Neutrophil (primary cell): ENCODE results near the gene ANTXR2.
"Not testable (repeated sequence)": the region's sequence is repeated elsewhere in the genome, so short reads cannot be mapped to it uniquely, and the experiment has no call there.

Experiments
- H3K27ac ChIP-seq: fragments of 200-600 bp; sonication (generic); 2 replicates; pipeline ENCODE4 v1.5.1; 2016; ENCODE audit warnings: mild to moderate bottlenecking, moderate library complexity
- H3K27me3 ChIP-seq: fragments of 200-600 bp; sonication (generic); 2 replicates; pipeline ENCODE4 v1.6.0; 2016; ENCODE audit warnings: mild to moderate bottlenecking
- H3K36me3 ChIP-seq: fragments of 200-600 bp; sonication (generic); 2 replicates; pipeline ENCODE4 v1.5.1; 2017
- H3K4me1 ChIP-seq, 2 experiments: fragments of 200-600 bp in 1 of 2; sonication (generic) in 1 of 2; 1 replicate in 1 of 2; 2 replicates in 1 of 2; pipeline versions ENCODE4 v1.5.1 to v1.6.1; 2013 to 2016; ENCODE audit warnings: low read depth in 1 of 2, low read length in 1 of 2, mild to moderate bottlenecking in 1 of 2, moderate library complexity in 1 of 2; ENCODE audit not compliant: control insufficient read depth in 1 of 2, insufficient read depth in 1 of 2
- H3K4me3 ChIP-seq, 2 experiments: fragments of 200-600 bp in 1 of 2; sonication (generic) in 1 of 2; 1 replicate in 1 of 2; 2 replicates in 1 of 2; pipeline ENCODE4 v1.5.1; 2013 to 2016; ENCODE audit warnings: low read depth in 1 of 2, low read length in 1 of 2, mild to moderate bottlenecking in 1 of 2, moderate library complexity in 1 of 2
- H3K9me3 ChIP-seq: fragments of 200-600 bp; sonication (generic); 2 replicates; pipeline ENCODE4 v1.5.1; 2016
- CTCF ChIP-seq: fragments of 200-600 bp; sonication (generic); IDR thresholded peaks from 2 replicates; pipeline ENCODE4 v1.5.1; 2016; ENCODE audit warnings: antibody characterized with exemption

ANTXR2 gene

GRCh38 chr4:80008351-80008750 lies 64.7 kb downstream of the ANTXR2 start:
- Histone ChIP-seq H3K36me3 (peaks cover 54% of the 10 kb centered on the region), H3K4me3 (no peak overlapping the region), H3K27me3 (no peaks in the 10 kb centered on the region), H3K27ac (peak overlapping the region; percentile 16), H3K9me3 (no peaks in the 10 kb centered on the region), H3K4me1 (peaks cover 26 to 35% of the 10 kb centered on the region in 2 experiments)
- TF ChIP-seq CTCF, result no peak

- Histone ChIP-seq H3K27me3 (no peaks in the 10 kb centered on the region), H3K36me3 (peaks cover 48% of the 10 kb centered on the region), H3K9me3 (no peaks in the 10 kb centered on the region), H3K4me3 (no peak overlapping the region), H3K4me1 (peaks cover 26 to 30% of the 10 kb centered on the region in 2 experiments), H3K27ac (peak overlapping the region; percentile 66)
- TF ChIP-seq CTCF, result no peak
These were observed 65.3 kb downstream of the ANTXR2 start for GRCh38 chr4:80007745-80008149.

GRCh38 chr4:80006935-80007744 lies 65.9 kb downstream of the ANTXR2 start:
- peak overlapping the region; percentile 66 for H3K27ac ChIP-seq

GRCh38 chr4:80005863-80006262 lies 67.2 kb downstream of the ANTXR2 start:
- no peaks in the 10 kb centered on the region for H3K27me3 ChIP-seq
- H3K36me3 ChIP-seq, result peaks cover 43% of the 10 kb centered on the region
- H3K9me3 ChIP-seq, result no peaks in the 10 kb centered on the region
- H3K4me3 ChIP-seq, result no peak overlapping the region
- peaks cover 26% of the 10 kb centered on the region in 2 experiments for H3K4me1 ChIP-seq
- TF ChIP-seq CTCF, result no peak
- peak overlapping the region; percentile 66 for H3K27ac ChIP-seq

More at GRCh38 chr4:80006935-80007744, 65.9 kb downstream of the ANTXR2 start:
- Histone ChIP-seq H3K9me3 (no peaks in the 10 kb centered on the region), H3K4me3 (no peak overlapping the region), H3K36me3 (peaks cover 44% of the 10 kb centered on the region), H3K27me3 (no peaks in the 10 kb centered on the region), H3K4me1 (peaks cover 26% of the 10 kb centered on the region in 2 experiments)
- no peak for TF ChIP-seq CTCF

- no peak for TF ChIP-seq CTCF
- peaks cover 32% of the 10 kb centered on the region for H3K36me3 ChIP-seq
- H3K4me1 ChIP-seq, result peaks cover 26% of the 10 kb centered on the region in 2 experiments
These were observed 68.7 kb downstream of the ANTXR2 start for GRCh38 chr4:80004319-80004718.

GRCh38 chr4:80002559-80002958 lies 70.5 kb downstream of the ANTXR2 start:
- not testable (repeated sequence) for H3K27ac ChIP-seq, H3K9me3 ChIP-seq, H3K27me3 ChIP-seq, H3K4me3 ChIP-seq
- Histone ChIP-seq H3K36me3 (peaks cover 16% of the 10 kb centered on the region), H3K4me1 (peaks cover 25 to 27% of the 10 kb centered on the region in 2 experiments)

More at GRCh38 chr4:80004319-80004718, 68.7 kb downstream of the ANTXR2 start:
- Histone ChIP-seq H3K9me3 (no peaks in the 10 kb centered on the region), H3K27ac (no peak overlapping the region), H3K27me3 (no peaks in the 10 kb centered on the region), H3K4me3 (no peak overlapping the region)

- not testable (repeated sequence) for H3K4me1 ChIP-seq, H3K27me3 ChIP-seq, H3K36me3 ChIP-seq, H3K9me3 ChIP-seq, H3K4me3 ChIP-seq
- peak overlapping the region; percentile 48 for H3K27ac ChIP-seq
These were observed 74.0 kb downstream of the ANTXR2 start for GRCh38 chr4:79999048-79999447.
